GM21390 (cell line): ENCODE data around the gene INSR.
"Not testable (repeated sequence)": the region's sequence is repeated elsewhere in the genome, so short reads cannot be mapped to it uniquely, and the experiment has no call there.

Experiments
- ATAC-seq: cut with Tn5 transposase; IDR thresholded peaks from one replicate; pipeline ENCODE4 v1.9.1; 2021; ENCODE audit not compliant: unreplicated experiment

Gene INSR

GRCh38 chr19:7147119-7147675 lies 147.0 kb downstream of the INSR start:
- ATAC-seq, result not testable (repeated sequence)

- ATAC-seq, result not testable (repeated sequence)
Measured at GRCh38 chr19:7146086-7146485, 148.1 kb downstream of the INSR start.

DNA sequence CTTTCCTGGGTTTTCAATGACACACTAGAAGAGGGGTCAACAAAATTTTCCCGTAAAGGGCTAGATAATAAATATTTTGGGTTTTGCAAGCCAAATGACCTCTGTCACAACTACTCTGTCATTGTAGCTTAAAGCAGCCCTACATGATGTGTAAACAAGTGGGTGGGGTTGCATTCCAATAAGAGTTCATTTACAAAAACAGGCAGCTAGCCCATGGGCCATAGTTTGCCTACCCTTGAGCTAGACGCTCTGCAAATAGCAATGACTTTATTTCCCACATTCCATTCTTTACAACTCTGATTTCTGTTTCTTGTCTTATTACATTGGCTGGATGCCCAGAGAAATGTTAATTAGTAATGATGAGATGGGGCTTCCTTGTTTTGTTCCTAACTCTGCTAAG lies 148.7 kb downstream of the INSR start:
- no peak for ATAC-seq

DNA sequence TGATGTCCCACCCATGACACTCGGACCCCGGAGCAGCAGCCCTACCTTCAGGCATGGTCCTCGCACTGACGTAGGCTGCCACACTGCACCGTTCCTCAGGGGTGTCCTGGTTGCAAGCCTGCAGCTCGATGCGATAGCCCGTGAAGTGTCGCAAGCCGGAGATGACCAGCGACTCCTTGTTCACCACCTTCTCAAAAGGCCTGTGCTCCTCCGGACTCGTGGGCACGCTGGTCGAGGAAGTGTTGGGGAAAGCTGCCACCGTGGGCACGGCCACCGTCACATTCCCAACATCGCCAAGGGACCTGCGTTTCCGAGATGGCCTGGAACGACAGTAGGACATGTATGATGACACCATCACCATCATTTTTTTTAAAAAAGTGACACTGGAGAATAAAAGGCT lies 151.4 kb downstream of the INSR start:
- no peak for ATAC-seq

DNA sequence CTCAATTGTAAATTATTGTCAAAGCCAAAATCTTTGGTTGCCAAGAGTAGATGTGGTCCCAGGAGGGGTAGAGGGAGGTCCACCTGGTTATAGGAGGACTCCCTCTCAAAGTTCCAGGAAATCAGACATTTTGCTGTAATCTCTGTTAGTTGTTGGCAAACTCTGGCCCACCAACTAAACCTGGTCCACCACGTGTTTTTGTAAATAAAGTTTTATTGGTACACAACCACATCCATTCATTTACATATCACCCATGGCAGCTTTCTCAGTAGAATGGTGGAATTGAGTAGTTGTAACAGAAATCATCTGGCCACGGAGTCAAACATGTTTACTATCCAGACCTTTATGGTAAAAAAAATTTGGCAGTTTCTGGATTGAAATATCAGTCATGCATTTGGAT lies 154.1 kb downstream of the INSR start:
- ATAC-seq, result no peak

- no peak for ATAC-seq
Measured at GRCh38 chr19:7139095-7139494, 155.1 kb downstream of the INSR start.

- no peak for ATAC-seq
Measured at GRCh38 chr19:7138402-7138801, 155.8 kb downstream of the INSR start.

GRCh38 chr19:7137120-7137519 lies 157.1 kb downstream of the INSR start:
- ATAC-seq, result no peak

DNA sequence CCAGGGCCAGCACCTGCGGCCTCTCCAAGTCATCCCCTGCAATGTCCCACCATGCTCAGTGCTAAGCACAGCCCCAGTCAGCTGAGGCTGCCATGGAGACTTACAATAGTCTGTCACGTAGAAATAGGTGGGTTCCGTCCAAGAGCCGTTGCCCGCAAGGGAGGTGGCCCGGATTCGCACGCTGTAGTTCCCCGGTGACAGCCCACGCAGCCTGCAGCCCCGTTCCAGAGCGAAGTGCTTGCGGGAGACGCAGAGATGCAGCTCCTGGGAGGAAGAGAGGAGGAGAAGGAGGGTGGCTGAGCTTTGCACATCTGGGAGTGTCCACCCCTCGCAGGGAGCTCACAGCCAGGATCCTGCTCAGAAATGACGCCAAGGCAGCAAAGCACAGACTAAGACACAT lies 162.2 kb downstream of the INSR start:
- no peak for ATAC-seq

- ATAC-seq, result no peak
Measured at GRCh38 chr19:7130043-7130442, 164.2 kb downstream of the INSR start.

DNA sequence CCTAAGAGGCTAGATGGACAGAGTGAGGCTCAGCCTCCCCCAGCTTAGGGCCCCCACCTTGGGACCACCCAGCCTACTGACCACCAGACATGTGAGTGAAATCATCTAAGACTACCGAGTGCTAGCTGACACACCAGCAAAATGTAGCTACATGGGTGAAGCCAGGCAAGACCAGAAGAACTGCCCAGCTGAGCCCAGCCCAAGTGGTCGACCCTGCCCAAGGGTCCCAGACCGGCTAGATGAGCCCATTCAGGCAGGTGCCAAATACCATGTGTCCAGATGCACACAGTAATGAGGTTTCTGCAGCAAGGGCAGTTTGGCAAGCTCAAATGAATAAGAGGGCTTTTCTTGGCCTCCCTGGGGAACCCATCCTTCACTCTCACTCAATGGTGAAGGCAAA lies 168.1 kb downstream of the INSR start:
- no peak for ATAC-seq

DNA sequence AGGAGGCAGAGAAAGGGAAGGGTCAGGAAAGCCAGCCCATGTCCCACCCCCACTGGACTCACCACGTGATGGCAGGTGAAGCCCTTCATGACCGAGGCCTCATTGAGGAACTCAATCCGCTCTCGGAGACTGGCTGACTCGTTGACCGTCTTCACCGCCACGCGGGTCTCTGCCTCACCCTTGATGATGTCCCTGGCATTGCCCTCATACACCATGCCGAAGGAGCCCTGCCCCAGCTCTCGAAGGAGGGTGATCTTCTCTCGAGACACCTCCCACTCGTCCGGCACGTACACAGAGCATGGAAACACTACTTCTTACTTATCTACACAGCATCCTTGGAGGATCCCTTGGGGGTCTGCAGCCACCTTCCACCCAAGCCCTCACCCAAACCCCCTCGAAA lies 169.0 kb downstream of the INSR start:
- no peak for ATAC-seq

- no peak for ATAC-seq
Measured at GRCh38 chr19:7124782-7125181, 169.4 kb downstream of the INSR start.

DNA sequence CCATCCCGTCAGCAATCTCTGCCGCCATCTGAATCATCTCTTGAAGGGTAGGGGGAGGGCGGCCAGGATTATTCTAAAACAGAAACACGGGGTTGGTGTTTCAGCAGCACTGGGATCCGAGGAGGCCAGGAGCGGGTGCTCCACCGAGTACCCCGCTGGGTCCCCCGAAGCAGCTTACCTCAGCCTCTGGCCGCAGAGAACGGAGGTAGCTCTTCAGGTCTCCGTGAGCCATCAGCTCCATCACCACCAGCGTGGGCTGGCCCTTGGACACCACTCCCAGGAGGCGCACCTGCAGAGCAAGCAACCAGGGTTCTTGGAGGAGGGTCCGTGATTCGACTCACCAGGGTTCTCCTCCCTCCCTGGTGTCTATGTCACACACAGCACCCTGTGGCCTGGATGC lies 171.5 kb downstream of the INSR start:
- no peak for ATAC-seq

DNA sequence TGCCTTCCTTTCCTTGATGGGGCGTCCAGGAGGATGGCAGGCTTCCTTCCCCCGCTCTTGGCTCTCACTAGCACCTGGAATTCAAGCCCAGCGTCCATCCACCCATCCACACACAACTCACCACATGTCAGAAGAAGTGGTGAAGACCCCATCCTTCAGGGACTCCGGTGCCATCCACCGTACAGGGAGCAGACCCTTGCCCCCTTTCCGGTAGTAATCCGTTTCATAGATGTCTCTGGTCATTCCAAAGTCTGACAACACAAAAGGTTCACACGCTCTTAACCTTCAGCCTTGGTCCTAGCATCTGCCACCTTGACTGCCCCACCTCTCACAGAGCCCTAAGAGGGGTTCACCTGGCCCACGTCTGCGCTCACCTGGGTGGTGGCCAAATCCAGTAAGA lies 173.7 kb downstream of the INSR start:
- ATAC-seq, result no peak

DNA sequence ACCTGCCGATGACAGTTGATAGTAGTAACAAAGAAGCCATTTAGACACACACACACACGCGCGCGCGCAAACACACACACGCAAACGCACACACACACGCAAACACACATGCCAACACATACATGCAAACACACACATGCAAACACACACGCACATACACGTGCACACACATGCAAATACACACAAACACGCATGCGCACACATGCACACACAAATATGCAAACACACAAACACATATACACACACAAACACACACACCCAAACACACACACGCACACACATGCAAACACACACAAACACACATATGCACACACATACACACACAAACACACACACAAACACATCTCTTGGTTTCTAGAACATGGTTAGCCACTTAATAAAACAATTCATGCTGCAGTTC lies 174.6 kb downstream of the INSR start:
- no peak for ATAC-seq

DNA sequence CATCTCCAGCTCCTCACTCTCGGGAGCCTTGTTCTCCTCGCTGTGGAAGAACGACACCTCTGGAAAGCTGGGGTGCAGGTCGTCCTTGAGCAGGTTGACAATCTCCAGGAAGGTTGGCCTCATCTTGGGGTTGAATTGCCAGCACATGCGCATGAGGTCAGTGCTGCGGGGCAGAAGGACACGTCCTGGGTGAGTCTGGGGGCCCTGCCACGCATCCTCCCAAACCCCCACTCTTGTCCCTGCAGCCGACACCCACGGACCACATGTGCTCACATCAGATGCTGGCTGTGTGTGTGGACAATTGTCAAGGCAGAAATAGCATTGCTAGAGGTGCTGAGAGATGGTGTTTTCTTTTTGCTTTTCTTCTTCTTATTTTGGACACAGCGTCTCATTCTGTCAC lies 177.0 kb downstream of the INSR start:
- ATAC-seq, result no peak

GRCh38 chr19:7115721-7116120 lies 178.5 kb downstream of the INSR start:
- no peak for ATAC-seq

DNA sequence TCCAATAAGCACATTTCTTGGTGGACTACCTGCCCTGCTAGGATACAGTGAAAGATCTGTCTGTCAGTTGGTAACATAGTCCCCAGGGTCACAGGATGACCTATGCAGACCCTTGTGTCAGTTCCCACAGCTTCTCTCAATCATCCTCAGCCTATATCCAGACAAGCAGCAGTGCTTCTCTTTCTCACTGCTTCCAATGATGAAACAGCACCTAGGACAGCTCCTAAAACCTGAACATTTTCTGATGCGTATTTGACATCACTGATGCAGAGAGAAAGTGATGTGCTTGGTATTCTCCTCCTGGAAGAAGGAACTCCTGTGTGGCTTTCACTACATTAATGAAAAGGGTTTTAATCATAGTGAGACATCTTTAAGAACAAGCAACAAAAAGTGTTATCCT lies 181.0 kb downstream of the INSR start:
- ATAC-seq, result no peak

GRCh38 chr19:7112675-7113074 lies 181.5 kb downstream of the INSR start:
- ATAC-seq, result no peak

- ATAC-seq, result no peak
Measured at GRCh38 chr19:7109678-7110289, 184.4 kb downstream of the INSR start.

DNA sequence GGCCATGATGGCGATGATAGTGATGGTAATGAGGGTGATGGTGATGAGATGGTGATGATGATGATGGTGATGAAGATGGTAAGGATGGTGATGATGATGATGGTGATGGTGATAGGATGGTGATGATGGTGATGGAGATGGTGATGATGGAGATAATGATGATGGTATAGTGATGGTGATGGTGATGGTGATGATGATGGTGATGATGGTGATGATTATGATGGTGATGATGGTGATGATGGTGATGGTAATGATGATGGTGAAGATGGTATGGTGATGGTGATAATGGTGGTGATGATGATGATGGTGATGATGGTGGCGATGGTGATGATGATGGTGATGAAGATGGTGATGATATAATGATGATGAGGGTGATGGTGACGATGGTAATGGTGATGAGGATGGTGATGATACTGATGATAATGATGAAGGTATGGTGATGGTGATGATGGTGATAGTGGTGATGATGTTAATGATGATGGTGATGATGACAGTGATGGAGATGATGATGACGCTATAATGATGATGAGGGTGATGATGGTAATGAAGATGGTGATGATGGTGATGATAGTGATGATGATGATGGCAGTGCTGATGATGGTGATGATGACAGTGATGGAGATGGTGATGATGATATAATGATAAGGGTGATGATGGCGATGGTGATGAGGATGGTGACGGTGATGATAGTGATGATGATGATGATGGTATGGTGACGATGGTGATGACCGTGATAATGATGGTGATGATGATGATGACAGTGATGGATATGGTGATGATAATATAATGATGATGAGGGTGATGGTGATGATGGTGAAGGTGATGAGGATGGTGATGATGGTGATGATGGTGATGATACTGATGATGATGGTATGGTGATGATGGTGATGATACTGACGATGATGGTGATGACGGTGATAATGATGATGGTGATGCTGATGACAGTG lies 187.2 kb downstream of the INSR start:
- ATAC-seq, result no peak
